ENCODE data around the gene SCGB1D4.

The SCGB1D4 gene

GRCh38 chr11:62266558-62266957 is 32.3 kb downstream of the SCGB1D4 start:
- no peak overlapping the region for H3K27ac ChIP-seq

GRCh38 chr11:62264004-62264403 is 34.9 kb downstream of the SCGB1D4 start:
- Histone ChIP-seq H3K9me3 (ENCODE audit: low read depth, low read length) (no peaks in the 10 kb centered on the region), H3K27ac (no peak overlapping the region), H3K9ac (ENCODE audit: insufficient read length) (no peak overlapping the region), H3K4me3 (no peak overlapping the region), H3K36me3 (ENCODE audit: insufficient read depth, low read length) (no peaks in the 10 kb centered on the region)
- TF ChIP-seq POLR2AphosphoS5 (IDR thresholded peaks at IDR 0.05; ENCODE audit: borderline replicate concordance, low read depth, low read length) (no peak), EZH2 (IDR thresholded peaks at IDR 0.05) (no peak), FOXP2 (optimal IDR thresholded peaks at IDR 0.05; ENCODE audit: control extremely low read depth, extremely low read length, insufficient read depth) (no peak)
- no peak for DNase-seq (ENCODE audit: low read depth, low spot score)

More at GRCh38 chr11:62266558-62266957, 32.3 kb downstream of the SCGB1D4 start:
- Histone ChIP-seq H3K36me3 (ENCODE audit: insufficient read depth, low read length) (no peaks in the 10 kb centered on the region), H3K4me3 (no peak overlapping the region), H3K9me3 (ENCODE audit: low read depth, low read length) (no peaks in the 10 kb centered on the region), H3K9ac (ENCODE audit: insufficient read length) (no peak overlapping the region)
- TF ChIP-seq POLR2AphosphoS5 (IDR thresholded peaks at IDR 0.05; ENCODE audit: borderline replicate concordance, low read depth, low read length) = no peak
- TF ChIP-seq EZH2 (IDR thresholded peaks at IDR 0.05) = no peak
- TF ChIP-seq FOXP2 (optimal IDR thresholded peaks at IDR 0.05; ENCODE audit: control extremely low read depth, extremely low read length, insufficient read depth) = no peak
- no peak for DNase-seq (ENCODE audit: low read depth, low spot score)

GRCh38 chr11:62260261-62260953 is 38.5 kb downstream of the SCGB1D4 start:
- no peak overlapping the region for H3K27ac ChIP-seq
- TF ChIP-seq POLR2AphosphoS5 (IDR thresholded peaks at IDR 0.05; ENCODE audit: borderline replicate concordance, low read depth, low read length) (no peak), FOXP2 (optimal IDR thresholded peaks at IDR 0.05; ENCODE audit: control extremely low read depth, extremely low read length, insufficient read depth) (no peak), EZH2 (IDR thresholded peaks at IDR 0.05) (no peak)
- no peak overlapping the region for H3K9ac ChIP-seq (ENCODE audit: insufficient read length)
- DNase-seq (ENCODE audit: low read depth, low spot score) = no peak
- no peaks in the 10 kb centered on the region for H3K36me3 ChIP-seq (ENCODE audit: insufficient read depth, low read length)
- no peaks in the 10 kb centered on the region for H3K9me3 ChIP-seq (ENCODE audit: low read depth, low read length)
- H3K4me3 ChIP-seq = no peak overlapping the region

- Histone ChIP-seq H3K4me3 (no peak overlapping the region), H3K9ac (ENCODE audit: insufficient read length) (no peak overlapping the region), H3K27ac (no peak overlapping the region), H3K9me3 (ENCODE audit: low read depth, low read length) (no peaks in the 10 kb centered on the region), H3K36me3 (ENCODE audit: insufficient read depth, low read length) (no peaks in the 10 kb centered on the region)
- TF ChIP-seq POLR2AphosphoS5 (IDR thresholded peaks at IDR 0.05; ENCODE audit: borderline replicate concordance, low read depth, low read length) (no peak), FOXP2 (optimal IDR thresholded peaks at IDR 0.05; ENCODE audit: control extremely low read depth, extremely low read length, insufficient read depth) (no peak), EZH2 (IDR thresholded peaks at IDR 0.05) (no peak)
- DNase-seq (ENCODE audit: low read depth, low spot score) = no peak
These were observed 42.6 kb downstream of the SCGB1D4 start for GRCh38 chr11:62256281-62256680.

- no peak overlapping the region for H3K9ac ChIP-seq (ENCODE audit: insufficient read length)
- no peak overlapping the region for H3K27ac ChIP-seq
- H3K9me3 ChIP-seq (ENCODE audit: low read depth, low read length) = no peaks in the 10 kb centered on the region
- H3K4me3 ChIP-seq = no peak overlapping the region
- no peaks in the 10 kb centered on the region for H3K36me3 ChIP-seq (ENCODE audit: insufficient read depth, low read length)
- no peak for TF ChIP-seq EZH2 (IDR thresholded peaks at IDR 0.05)
- no peak for DNase-seq (ENCODE audit: low read depth, low spot score)
These were observed 44.8 kb downstream of the SCGB1D4 start for GRCh38 chr11:62253999-62254542.

GRCh38 chr11:62251698-62252097 is 47.2 kb downstream of the SCGB1D4 start:
- Histone ChIP-seq H3K27ac (no peak overlapping the region), H3K4me3 (no peak overlapping the region), H3K9ac (ENCODE audit: insufficient read length) (no peak overlapping the region), H3K9me3 (ENCODE audit: low read depth, low read length) (no peaks in the 10 kb centered on the region), H3K36me3 (ENCODE audit: insufficient read depth, low read length) (no peaks in the 10 kb centered on the region)
- no peak for TF ChIP-seq POLR2AphosphoS5 (IDR thresholded peaks at IDR 0.05; ENCODE audit: borderline replicate concordance, low read depth, low read length)
- TF ChIP-seq EZH2 (IDR thresholded peaks at IDR 0.05) = no peak
- TF ChIP-seq FOXP2 (optimal IDR thresholded peaks at IDR 0.05; ENCODE audit: control extremely low read depth, extremely low read length, insufficient read depth) = no peak
- no peak for DNase-seq (ENCODE audit: low read depth, low spot score)
